Neural progenitor cell (in vitro differentiated cells): ENCODE results near the gene SYTL3. TPM values are rescaled to one million over a fixed set of nuclear protein-coding genes. Genes with fewer than 3 reads are reported as not detected.
"Not testable (repeated sequence)": the region's sequence is repeated elsewhere in the genome, so short reads cannot be mapped to it uniquely, and the experiment has no call there.

Source experiments
- DNase-seq: peaks from one replicate; pipeline ENCODE4 v3.0.0-alpha.2; 2016; ENCODE audit warnings: low spot score
- H2AFZ ChIP-seq: fragments of 200-600 bp; sonication (generic); replicated peaks from 2 replicates; pipeline ENCODE4 v1.6.1; 2016; ENCODE audit warnings: antibody characterized with exemption
- H3F3A ChIP-seq: fragments of 200-600 bp; sonication (generic); 2 replicates; pipeline ENCODE4 v1.6.1; 2016; ENCODE audit warnings: antibody characterized with exemption, low read depth
- H3K27ac ChIP-seq: fragments of 200-600 bp; sonication (generic); 2 replicates; pipeline ENCODE4 v1.5.1; 2016; ENCODE audit warnings: mild to moderate bottlenecking
- H3K27me3 ChIP-seq: fragments of 200-600 bp; sonication (generic); 2 replicates; pipeline ENCODE4 v1.6.1; 2016; ENCODE audit warnings: mild to moderate bottlenecking, moderate library complexity
- H3K36me3 ChIP-seq: fragments of 200-600 bp; sonication (generic); 2 replicates; pipeline ENCODE4 v1.5.1; 2016
- H3K4me1 ChIP-seq: fragments of 200-600 bp; sonication (generic); 2 replicates; pipeline ENCODE4 v1.6.1; 2016; ENCODE audit warnings: mixed run types
- H3K4me2 ChIP-seq: fragments of 200-600 bp; sonication (generic); 2 replicates; pipeline ENCODE4 v1.6.1; 2016
- H3K4me3 ChIP-seq: fragments of 200-600 bp; sonication (generic); 2 replicates; pipeline ENCODE4 v1.5.1; 2016
- H3K79me2 ChIP-seq: fragments of 200-600 bp; sonication (generic); 2 replicates; pipeline ENCODE4 v1.6.1; 2016; ENCODE audit warnings: low read depth
- H3K9ac ChIP-seq: fragments of 200-600 bp; sonication (generic); 2 replicates; pipeline ENCODE4 v1.6.1; 2016
- H3K9me3 ChIP-seq: fragments of 200-600 bp; sonication (generic); 2 replicates; pipeline ENCODE4 v1.5.1; 2016; ENCODE audit warnings: low read depth
- H4K20me1 ChIP-seq: fragments of 200-600 bp; sonication (generic); 2 replicates; pipeline ENCODE4 v1.6.1; 2016; ENCODE audit warnings: low read depth
- H3K27ac Mint-ChIP-seq: 3 replicates; pipeline ENCODE4 v1.8.0; 2021; ENCODE audit warnings: mixed read lengths
- H3K27me3 Mint-ChIP-seq: 2 replicates; pipeline ENCODE4 v1.8.0; 2022; ENCODE audit warnings: low read depth, mild to moderate bottlenecking, inconsistent platforms, moderate library complexity, mixed read lengths; ENCODE audit not compliant: insufficient read depth
- H3K36me3 Mint-ChIP-seq: 3 replicates; pipeline ENCODE4 v1.8.0; 2021; ENCODE audit warnings: mixed read lengths
- H3K4me1 Mint-ChIP-seq: 3 replicates; pipeline ENCODE4 v1.8.0; 2021; ENCODE audit warnings: mixed read lengths
- H3K4me3 Mint-ChIP-seq: 3 replicates; pipeline ENCODE4 v1.8.0; 2021; ENCODE audit warnings: mild to moderate bottlenecking, moderate library complexity, mixed read lengths
- H3K9me3 Mint-ChIP-seq: 3 replicates; pipeline ENCODE4 v1.8.0; 2020; ENCODE audit warnings: mixed read lengths
- EZH2 ChIP-seq: fragments of 200-600 bp; sonication (generic); IDR thresholded peaks from 2 replicates; pipeline ENCODE4 v1.6.1; 2017; ENCODE audit warnings: antibody characterized with exemption, mild to moderate bottlenecking, moderate library complexity
- EZH2phosphoT487 ChIP-seq: fragments of 200-600 bp; sonication (generic); IDR thresholded peaks from 2 replicates; pipeline ENCODE4 v1.6.1; 2017; ENCODE audit warnings: antibody characterized with exemption
- total RNA-seq: library from RNA; depleted of rRNA; stranded (reverse); fragments of >200 nt; gene quantifications from 2 replicates; pipeline ENCODE4 v1.2.3, GENCODE V29; 2015; ENCODE audit warnings: low replicate concordance
- TF ChIP-seq, protein P1 (sequence below): fragments of 200-600 bp; sonication (generic); IDR thresholded peaks from 2 replicates; pipeline ENCODE4 v1.5.1; 2017; ENCODE audit warnings: antibody characterized with exemption, mild to moderate bottlenecking

The SYTL3 gene
- total RNA-seq, 1 donor from 2014 or later, result not detected

DNA sequence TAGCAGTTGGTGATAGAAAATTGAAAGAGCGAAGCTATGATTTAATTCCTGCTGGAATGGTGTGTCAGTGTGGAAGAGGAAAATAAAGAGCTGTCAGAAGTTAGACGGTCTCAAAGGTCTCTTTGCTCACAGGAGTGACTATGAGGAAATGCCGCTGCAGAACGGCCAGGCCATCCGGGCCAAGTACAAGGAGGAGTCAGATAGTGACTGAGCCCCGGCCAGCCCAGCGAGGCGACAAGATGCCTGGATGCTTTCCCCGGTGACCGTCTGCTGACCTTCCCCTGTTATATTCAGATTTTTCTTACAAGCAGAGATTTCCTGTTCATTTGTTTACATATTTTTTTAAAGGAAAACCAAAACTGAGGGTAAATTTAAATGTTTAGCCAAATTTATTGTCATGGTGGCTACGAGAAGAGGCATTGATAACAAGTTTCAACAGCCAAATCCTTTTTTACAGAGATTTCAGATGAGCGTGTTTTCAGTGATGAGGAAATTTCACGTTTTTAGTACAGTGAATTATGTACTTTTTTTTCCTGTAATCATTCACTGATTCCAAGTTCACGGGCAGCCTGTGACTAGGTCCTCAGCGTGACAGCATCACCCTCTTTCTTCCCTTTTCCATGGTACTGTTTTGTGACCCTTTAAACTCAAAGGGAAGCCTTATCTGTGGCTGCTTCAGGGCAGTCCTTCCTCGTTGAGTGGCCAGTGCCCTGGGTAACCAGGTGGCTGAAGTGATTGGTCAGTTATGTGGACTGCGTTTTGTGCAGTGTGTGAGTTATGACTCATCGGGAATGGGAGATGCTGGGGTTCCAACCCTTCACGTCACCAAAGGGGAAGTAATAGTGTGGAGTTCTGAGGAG is 17.9 kb upstream of the SYTL3 start:
- H3K36me3 Mint-ChIP-seq, result peaks cover 41% of the 10 kb centered on the region
- H3K36me3 ChIP-seq, result no peaks in the 10 kb centered on the region
- H3K9me3 ChIP-seq, result no peaks in the 10 kb centered on the region
- H3K27me3 ChIP-seq, result no peaks in the 10 kb centered on the region
- H4K20me1 ChIP-seq, result peaks cover 13% of the 10 kb centered on the region
- peaks cover 22% of the 10 kb centered on the region for H3K4me1 Mint-ChIP-seq
- H3K79me2 ChIP-seq, result no peaks in the 10 kb centered on the region
- H3K4me3 Mint-ChIP-seq, result no peak overlapping the region
- H3K9me3 Mint-ChIP-seq, result no peaks in the 10 kb centered on the region
- no peak overlapping the region for H3K4me2 ChIP-seq
- H3K27me3 Mint-ChIP-seq, result peaks cover 5% of the 10 kb centered on the region
- DNase-seq, result no peak
- H3K27ac Mint-ChIP-seq, result no peak overlapping the region
- no peak overlapping the region for H3K4me3 ChIP-seq
- H3F3A ChIP-seq, result no peaks in the 10 kb centered on the region
- no peak overlapping the region for H3K9ac ChIP-seq
- H3K27ac ChIP-seq, result no peak overlapping the region
- H2AFZ ChIP-seq, result no peak overlapping the region
- TF ChIP-seq EZH2, result no peak
- H3K4me1 ChIP-seq, result no peaks in the 10 kb centered on the region

DNA sequence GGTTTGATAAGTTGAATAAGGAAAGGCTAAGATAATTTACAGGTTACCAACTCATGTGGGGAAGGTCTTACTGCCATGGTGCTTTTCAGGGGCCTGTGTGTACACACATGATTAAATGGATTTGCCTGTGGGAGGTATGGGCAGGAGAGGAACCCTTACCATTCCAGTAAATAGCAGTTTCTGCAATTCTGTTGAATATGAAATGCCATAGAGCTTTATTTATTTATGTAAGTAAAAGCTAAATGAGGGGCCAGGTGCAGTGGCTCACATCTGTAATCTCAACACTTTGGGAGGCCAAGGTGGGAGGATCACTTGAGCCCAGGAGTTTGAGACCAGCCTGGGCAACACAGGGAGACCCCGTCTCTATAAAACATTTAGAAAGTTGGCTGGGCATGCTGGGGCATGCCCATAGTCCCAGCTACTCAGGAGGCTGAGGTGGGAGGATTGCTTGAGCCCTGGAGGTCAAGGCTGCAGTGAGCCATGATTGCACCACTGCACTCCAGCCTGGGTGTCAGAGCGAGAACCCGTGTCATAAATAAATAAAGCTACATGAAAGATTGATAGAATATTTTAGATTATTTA is 17.2 kb upstream of the SYTL3 start:
- not testable (repeated sequence) for H3K4me3 ChIP-seq, H2AFZ ChIP-seq, H3K27ac Mint-ChIP-seq, H3K9me3 Mint-ChIP-seq, H3K4me2 ChIP-seq, H3K9ac ChIP-seq, H3K79me2 ChIP-seq, H3K27ac ChIP-seq, H3K4me1 ChIP-seq, H3K36me3 ChIP-seq, H3K27me3 ChIP-seq, H3K9me3 ChIP-seq, H3K4me3 Mint-ChIP-seq, H3F3A ChIP-seq, H3K27me3 Mint-ChIP-seq, DNase-seq
- H4K20me1 ChIP-seq, result peaks cover 13% of the 10 kb centered on the region
- Mint-ChIP-seq H3K4me1 (peaks cover 24% of the 10 kb centered on the region), H3K36me3 (peaks cover 43% of the 10 kb centered on the region)

DNA sequence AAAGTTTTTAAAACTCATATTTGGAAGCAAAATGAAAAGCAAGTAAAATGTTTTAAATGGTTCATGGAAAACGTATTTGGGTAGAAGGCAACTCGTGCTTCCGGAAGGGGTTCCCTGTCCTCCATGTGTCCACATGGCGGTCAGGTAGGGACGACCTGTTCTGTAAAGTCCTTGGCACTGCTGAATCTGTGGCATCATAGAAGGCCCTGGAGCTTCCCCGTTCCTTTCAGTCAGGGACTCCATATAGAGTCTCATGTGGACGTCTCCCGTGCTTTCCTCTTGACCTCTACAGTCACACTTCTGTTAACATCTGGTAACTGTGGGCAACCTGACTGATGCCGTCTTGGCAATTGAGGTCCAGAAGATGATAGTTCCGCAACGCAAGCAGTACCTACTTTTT is 16.7 kb upstream of the SYTL3 start:
- H3K9me3 ChIP-seq, result no peaks in the 10 kb centered on the region
- no peak overlapping the region for H3K9ac ChIP-seq
- no peaks in the 10 kb centered on the region for H3K36me3 ChIP-seq
- Mint-ChIP-seq H3K27ac (no peak overlapping the region), H3K4me1 (peaks cover 21% of the 10 kb centered on the region), H3K36me3 (peaks cover 43% of the 10 kb centered on the region), H3K4me3 (no peak overlapping the region), H3K27me3 (peaks cover 5% of the 10 kb centered on the region), H3K9me3 (no peaks in the 10 kb centered on the region)
- no peaks in the 10 kb centered on the region for H3K27me3 ChIP-seq
- H3K27ac ChIP-seq, result no peak overlapping the region
- no peaks in the 10 kb centered on the region for H3K79me2 ChIP-seq
- TF ChIP-seq EZH2phosphoT487 (no peak), EZH2 (no peak)
- TF ChIP-seq, protein P1, sequence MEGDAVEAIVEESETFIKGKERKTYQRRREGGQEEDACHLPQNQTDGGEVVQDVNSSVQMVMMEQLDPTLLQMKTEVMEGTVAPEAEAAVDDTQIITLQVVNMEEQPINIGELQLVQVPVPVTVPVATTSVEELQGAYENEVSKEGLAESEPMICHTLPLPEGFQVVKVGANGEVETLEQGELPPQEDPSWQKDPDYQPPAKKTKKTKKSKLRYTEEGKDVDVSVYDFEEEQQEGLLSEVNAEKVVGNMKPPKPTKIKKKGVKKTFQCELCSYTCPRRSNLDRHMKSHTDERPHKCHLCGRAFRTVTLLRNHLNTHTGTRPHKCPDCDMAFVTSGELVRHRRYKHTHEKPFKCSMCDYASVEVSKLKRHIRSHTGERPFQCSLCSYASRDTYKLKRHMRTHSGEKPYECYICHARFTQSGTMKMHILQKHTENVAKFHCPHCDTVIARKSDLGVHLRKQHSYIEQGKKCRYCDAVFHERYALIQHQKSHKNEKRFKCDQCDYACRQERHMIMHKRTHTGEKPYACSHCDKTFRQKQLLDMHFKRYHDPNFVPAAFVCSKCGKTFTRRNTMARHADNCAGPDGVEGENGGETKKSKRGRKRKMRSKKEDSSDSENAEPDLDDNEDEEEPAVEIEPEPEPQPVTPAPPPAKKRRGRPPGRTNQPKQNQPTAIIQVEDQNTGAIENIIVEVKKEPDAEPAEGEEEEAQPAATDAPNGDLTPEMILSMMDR, result no peak
- no peak overlapping the region for H2AFZ ChIP-seq
- DNase-seq, result no peak
- H3K4me1 ChIP-seq, result no peaks in the 10 kb centered on the region
- H3K4me2 ChIP-seq, result no peak overlapping the region
- H3F3A ChIP-seq, result no peaks in the 10 kb centered on the region
- peaks cover 13% of the 10 kb centered on the region for H4K20me1 ChIP-seq
- no peak overlapping the region for H3K4me3 ChIP-seq

DNA sequence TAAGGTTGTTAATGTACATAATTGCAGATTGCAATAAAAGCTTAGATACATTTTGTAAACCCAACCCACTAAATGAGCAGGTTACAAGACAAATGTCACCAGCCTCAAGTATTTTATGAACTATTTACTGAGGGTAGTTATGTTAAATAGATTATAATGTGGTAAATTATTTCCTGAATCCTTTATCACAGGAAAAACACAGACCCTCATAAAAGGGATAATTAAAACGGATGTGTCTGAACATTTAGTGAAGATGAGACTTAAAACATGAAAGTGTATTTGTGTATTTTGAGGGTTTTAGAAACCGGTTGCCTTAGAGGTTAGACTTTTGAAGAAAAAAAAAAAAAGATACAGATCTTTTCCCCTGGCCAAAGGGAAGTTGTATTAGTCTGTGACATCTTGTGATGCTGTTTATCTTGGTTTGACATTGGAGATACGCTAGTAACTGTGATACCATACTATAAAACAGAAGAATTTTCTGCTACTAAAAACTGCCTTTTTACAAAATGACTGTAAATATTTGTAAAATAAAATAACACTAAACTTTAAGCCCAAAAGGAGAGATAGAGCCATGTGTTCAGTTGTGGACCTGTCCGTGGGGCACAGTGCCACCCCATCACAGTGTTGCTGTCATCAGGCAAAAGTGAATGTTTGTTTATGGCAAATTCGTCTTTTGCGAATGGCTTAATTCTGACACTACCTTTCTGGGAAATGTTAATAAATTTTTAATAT is 15.0 kb upstream of the SYTL3 start:
- Mint-ChIP-seq H3K4me1 (peaks cover 16% of the 10 kb centered on the region), H3K4me3 (no peak overlapping the region), H3K27ac (no peak overlapping the region), H3K36me3 (peaks cover 36% of the 10 kb centered on the region), H3K27me3 (peaks cover 5% of the 10 kb centered on the region), H3K9me3 (no peaks in the 10 kb centered on the region)
- no peak for TF ChIP-seq EZH2phosphoT487
- TF ChIP-seq EZH2, result no peak
- TF ChIP-seq, protein P1, result no peak
- no peaks in the 10 kb centered on the region for H3K9me3 ChIP-seq
- no peak overlapping the region for H3K4me3 ChIP-seq
- H3K36me3 ChIP-seq, result no peaks in the 10 kb centered on the region
- H3K79me2 ChIP-seq, result peaks cover 4% of the 10 kb centered on the region
- H2AFZ ChIP-seq, result no peak overlapping the region
- H3K9ac ChIP-seq, result no peak overlapping the region
- H3K4me2 ChIP-seq, result no peak overlapping the region
- no peaks in the 10 kb centered on the region for H3K4me1 ChIP-seq
- H4K20me1 ChIP-seq, result peaks cover 4% of the 10 kb centered on the region
- no peak for DNase-seq
- no peaks in the 10 kb centered on the region for H3F3A ChIP-seq
- H3K27me3 ChIP-seq, result no peaks in the 10 kb centered on the region
- no peak overlapping the region for H3K27ac ChIP-seq
